Vagina (tissue), 2 donors: ENCODE data around the gene DGKD. TPM values are rescaled to one million over a fixed set of nuclear protein-coding genes. Genes with fewer than 3 reads are reported as not detected.

Experiments used
- DNase-seq, 2 donors: peaks; one replicate each; pipeline ENCODE4 v3.0.0-alpha.2; 2017; ENCODE audit errors: extremely low spot score in 2 of 2
- H3K27ac ChIP-seq: fragments of 200-600 bp; sonication (generic); one replicate; pipeline ENCODE4 v1.5.1; 2019
- H3K27me3 ChIP-seq: fragments of 200-600 bp; sonication (generic); one replicate; pipeline ENCODE4 v1.5.1; 2019
- H3K36me3 ChIP-seq, 2 donors: fragments of 200-600 bp; sonication (generic); one replicate each; pipeline ENCODE4 v1.5.1; 2017 to 2019
- H3K4me1 ChIP-seq: fragments of 200-600 bp; sonication (generic); one replicate; pipeline ENCODE4 v1.5.1; 2019
- H3K4me3 ChIP-seq, 2 donors: fragments of 200-600 bp; sonication (generic); 1 replicate in 1 of 2; 2 replicates in 1 of 2; pipeline ENCODE4 v1.5.1; 2016 to 2019
- H3K9me3 ChIP-seq: fragments of 200-600 bp; sonication (generic); one replicate; pipeline ENCODE4 v1.5.1; 2019
- CTCF ChIP-seq, 3 experiments: fragments of 450-650 bp in 2 of 3; fragments of 200-600 bp in 1 of 3; sonication (generic) in 1 of 3; IDR thresholded peaks; one replicate each; pipeline ENCODE4 v1.5.1; 2017 to 2019; ENCODE audit warnings: antibody characterized with exemption in 3 of 3, mild to moderate bottlenecking in 2 of 3, moderate library complexity in 2 of 3
- POLR2A ChIP-seq, 2 donors: fragments of 450-650 bp; IDR thresholded peaks; one replicate each; pipeline ENCODE4 v1.6.1; 2017; ENCODE audit warnings: antibody characterized with exemption in 2 of 2, mild to moderate bottlenecking in 2 of 2, moderate library complexity in 2 of 2
- POLR2AphosphoS5 ChIP-seq, 2 donors: sonication (generic); formaldehyde crosslinking; IDR thresholded peaks; one replicate each; pipeline ENCODE4 v1.9.0; 2017; ENCODE audit warnings: antibody characterized with exemption in 2 of 2, mild to moderate bottlenecking in 2 of 2, low read depth in 1 of 2; ENCODE audit not compliant: insufficient read depth in 1 of 2
- intact Hi-C: fragments of 100-400 bp; cut with DNase I; formaldehyde crosslinking; loops from one replicate; pipeline ENCODE4 v1.15.1; 2023
- small RNA-seq: library from RNA; depleted of rRNA; stranded (forward); fragments of <200 nt; gene quantifications from one replicate; pipeline ENCODE3, GENCODE V24; 2016
- total RNA-seq: library from RNA; depleted of rRNA; stranded (reverse); fragments of >200 nt; gene quantifications from one replicate; pipeline ENCODE4 v1.2.3, GENCODE V29; 2016

The DGKD gene
- total RNA-seq, 1 donor from 2014 or later: 13.3 TPM

GRCh38 chr2:233519787-233520611 lies 165.7 kb downstream of the DGKD start:
- TF ChIP-seq POLR2AphosphoS5 (IDR thresholded peaks at IDR 0.05; ENCODE audit: insufficient read depth in 1 of 2, low read depth in 1 of 2): no peak
- no peak for TF ChIP-seq CTCF (IDR thresholded peaks at IDR 0.05)
- TF ChIP-seq POLR2A (IDR thresholded peaks at IDR 0.05): no peak
- H3K27ac ChIP-seq: no peak overlapping the region
- intact Hi-C loops: no loop called here
- H3K36me3 ChIP-seq: peaks cover 0 to 22% of the 10 kb centered on the region in 2 donors
- no peak overlapping the region for H3K4me3 ChIP-seq
- H3K9me3 ChIP-seq: no peaks in the 10 kb centered on the region
- no peaks in the 10 kb centered on the region for H3K4me1 ChIP-seq
- H3K27me3 ChIP-seq: no peaks in the 10 kb centered on the region
- DNase-seq: no peak

Small RNA genes within 50 kb of the gene (small RNA-seq; reads per million reads assigned to genes)
- gene RF00019: not detected

Other genes starting within 250 kb of the DGKD start
- gene ATG16L1, start 102.8 kb upstream of the DGKD start, total RNA-seq: 29.2 TPM
- gene SAG, start 46.7 kb upstream of the DGKD start, total RNA-seq: not detected
- gene USP40, start 212.3 kb downstream of the DGKD start, total RNA-seq: 50.1 TPM